Activated CD8-positive, alpha-beta T cell treated with anti-CD3 and anti-CD28 coated beads for 36 hours (primary cell): ENCODE results near the gene TRIM10. TPM values are rescaled to one million over a fixed set of nuclear protein-coding genes. Genes with fewer than 3 reads are reported as not detected.

Experiments
- ATAC-seq: fragments of 200-7000 bp; cut with Tn5 transposase; one replicate; pipeline ENCODE4 v1.10.0; 2021; ENCODE audit warnings: mild to moderate bottlenecking, moderate library complexity
- CTCF ChIA-PET: fragments of 350-600 bp; sonication (Branson Sonifier 250); formaldehyde crosslinking; loops from one replicate; lab custom pipeline; 2021; ENCODE audit warnings: antibody characterized with exemption; lab: Charles Lee
- POLR2A ChIA-PET: fragments of 350-600 bp; sonication (Branson Sonifier 250); formaldehyde crosslinking; loops from one replicate; lab custom pipeline; 2021; ENCODE audit warnings: antibody characterized with exemption; lab: Charles Lee
- DNase-seq: peaks from one replicate; pipeline ENCODE4 v3.0.0-alpha.2; 2020
- H3K27ac Mint-ChIP-seq: one replicate; pipeline ENCODE4 v1.8.0; 2021; ENCODE audit warnings: mild to moderate bottlenecking, mixed read lengths
- H3K27me3 Mint-ChIP-seq: one replicate; pipeline ENCODE4 v1.8.0; 2021; ENCODE audit warnings: mixed read lengths
- H3K36me3 Mint-ChIP-seq: one replicate; pipeline ENCODE4 v1.8.0; 2021; ENCODE audit warnings: low read depth, mixed read lengths
- H3K4me1 Mint-ChIP-seq: one replicate; pipeline ENCODE4 v1.8.0; 2021; ENCODE audit warnings: low read depth, mixed read lengths
- H3K4me3 Mint-ChIP-seq: one replicate; pipeline ENCODE4 v1.8.0; 2021; ENCODE audit warnings: mild to moderate bottlenecking, moderate library complexity, mixed read lengths
- H3K9me3 Mint-ChIP-seq: one replicate; pipeline ENCODE4 v1.8.0; 2021; ENCODE audit warnings: mixed read lengths
- intact Hi-C: fragments of 100-400 bp; cut with micrococcal nuclease; formaldehyde crosslinking; loops from one replicate; pipeline ENCODE4 v1.10.0; 2022
- total RNA-seq, 2 experiments: library from RNA; stranded (reverse); gene quantifications; one replicate each; pipeline ENCODE4 v1.2.3, GENCODE V29; 2021
- TF ChIP-seq, protein P1 (sequence below): fragments of 200-600 bp; IDR thresholded peaks from one replicate; pipeline ENCODE4 v1.8.0; 2022; ENCODE audit warnings: antibody characterized with exemption, mild to moderate bottlenecking

The TRIM10 gene
- total RNA-seq, 2 experiments from 2014 or later: not detected

- CTCF ChIA-PET: interaction anchor here (1.7 to 8.5 kb wide), 2 partner anchors 31 to 483 kb away, joined by 4 to 324 read pairs; no protein-coding TSS in a partner anchor
Observed at GRCh38 chr6:30136570-30137286, 24.3 kb downstream of the TRIM10 start.

GRCh38 chr6:30135757-30136156 is 25.3 kb downstream of the TRIM10 start, which contains the start of gene TRIM40:
TSS of gene TRIM40 (plus strand) at chr6:30136140. CDS start at chr6:30137037, 897 bp downstream.
- Mint-ChIP-seq H3K27ac (no peak within 1 kb of the TSS), H3K4me1 (peaks cover 6% of the 10 kb centered on the region), H3K9me3 (no peaks in the 10 kb centered on the region), H3K36me3 (no peaks in the 10 kb centered on the region), H3K4me3 (no peak within 1 kb of the TSS), H3K27me3 (peaks cover 50% of the 10 kb centered on the region)
- ChIA-PET POLR2A (interaction anchor here (0.7 kb wide), 1 partner anchor 23 kb away, joined by 3 read pairs; the partner anchor contains the start of gene TRIM31), CTCF (interaction anchor here (1.0 to 8.5 kb wide), 3 partner anchors 12 to 482 kb away, joined by 3 to 324 read pairs (median 4); no protein-coding TSS in a partner anchor)
- TF ChIP-seq, protein P1, sequence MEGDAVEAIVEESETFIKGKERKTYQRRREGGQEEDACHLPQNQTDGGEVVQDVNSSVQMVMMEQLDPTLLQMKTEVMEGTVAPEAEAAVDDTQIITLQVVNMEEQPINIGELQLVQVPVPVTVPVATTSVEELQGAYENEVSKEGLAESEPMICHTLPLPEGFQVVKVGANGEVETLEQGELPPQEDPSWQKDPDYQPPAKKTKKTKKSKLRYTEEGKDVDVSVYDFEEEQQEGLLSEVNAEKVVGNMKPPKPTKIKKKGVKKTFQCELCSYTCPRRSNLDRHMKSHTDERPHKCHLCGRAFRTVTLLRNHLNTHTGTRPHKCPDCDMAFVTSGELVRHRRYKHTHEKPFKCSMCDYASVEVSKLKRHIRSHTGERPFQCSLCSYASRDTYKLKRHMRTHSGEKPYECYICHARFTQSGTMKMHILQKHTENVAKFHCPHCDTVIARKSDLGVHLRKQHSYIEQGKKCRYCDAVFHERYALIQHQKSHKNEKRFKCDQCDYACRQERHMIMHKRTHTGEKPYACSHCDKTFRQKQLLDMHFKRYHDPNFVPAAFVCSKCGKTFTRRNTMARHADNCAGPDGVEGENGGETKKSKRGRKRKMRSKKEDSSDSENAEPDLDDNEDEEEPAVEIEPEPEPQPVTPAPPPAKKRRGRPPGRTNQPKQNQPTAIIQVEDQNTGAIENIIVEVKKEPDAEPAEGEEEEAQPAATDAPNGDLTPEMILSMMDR: no peak
- no peak for DNase-seq
- intact Hi-C loops: no loop called here
- no peak for ATAC-seq

More at GRCh38 chr6:30136570-30137286, 24.3 kb downstream of the TRIM10 start:
- no peak overlapping the region for H3K27ac Mint-ChIP-seq
- H3K4me1 Mint-ChIP-seq: peaks cover 3% of the 10 kb centered on the region
- intact Hi-C loops: no loop called here
- H3K27me3 Mint-ChIP-seq: peaks cover 49% of the 10 kb centered on the region
- DNase-seq: peak; percentile 16
- H3K4me3 Mint-ChIP-seq: no peak overlapping the region
- POLR2A ChIA-PET: interaction anchor here (0.5 kb wide), 1 partner anchor 75 kb away, joined by 3 read pairs; no protein-coding TSS in a partner anchor
- no peak for ATAC-seq
- TF ChIP-seq, protein P1: no peak
- H3K36me3 Mint-ChIP-seq: no peaks in the 10 kb centered on the region
- no peaks in the 10 kb centered on the region for H3K9me3 Mint-ChIP-seq

- H3K9me3 Mint-ChIP-seq: no peaks in the 10 kb centered on the region
- peaks cover 9% of the 10 kb centered on the region for H3K4me1 Mint-ChIP-seq
- H3K27ac Mint-ChIP-seq: no peak overlapping the region
- ChIA-PET CTCF (interaction anchor here (1.0 to 8.5 kb wide), 4 partner anchors 11 to 481 kb away, joined by 3 to 324 read pairs (median 4); no protein-coding TSS in a partner anchor), POLR2A (no interaction called here)
- no peaks in the 10 kb centered on the region for H3K36me3 Mint-ChIP-seq
- DNase-seq: no peak
- peaks cover 52% of the 10 kb centered on the region for H3K27me3 Mint-ChIP-seq
- intact Hi-C loops: no loop called here
- no peak overlapping the region for H3K4me3 Mint-ChIP-seq
- TF ChIP-seq, protein P1: no peak
- no peak for ATAC-seq
Observed at GRCh38 chr6:30135147-30135546, 25.9 kb downstream of the TRIM10 start.

- intact Hi-C loops: loop anchor here (1.0 kb wide), 1 partner anchor 29 kb away; no protein-coding TSS in a partner anchor
- no peak for ATAC-seq
- ChIA-PET CTCF (interaction anchor here (0.7 to 8.5 kb wide), 36 partner anchors 9 to 682 kb away, joined by 3 to 324 read pairs (median 5); partner anchors contain the start of gene TRIM31), POLR2A (interaction anchor here (1.7 to 3.7 kb wide), 2 partner anchors 28 to 31 kb away, joined by 6 to 16 read pairs; no protein-coding TSS in a partner anchor)
- Mint-ChIP-seq H3K27ac (no peak overlapping the region), H3K27me3 (peaks cover 61% of the 10 kb centered on the region), H3K4me1 (peaks cover 14% of the 10 kb centered on the region), H3K9me3 (no peaks in the 10 kb centered on the region), H3K4me3 (no peak overlapping the region), H3K36me3 (no peaks in the 10 kb centered on the region)
- TF ChIP-seq, protein P1: no peak
- no peak for DNase-seq
Observed at GRCh38 chr6:30131947-30132497, 29.0 kb downstream of the TRIM10 start.
